Naive thymus-derived CD4-positive, alpha-beta T cell (primary cell): ENCODE results near the gene RPS6KA3. TPM values are rescaled to one million over a fixed set of nuclear protein-coding genes. Genes with fewer than 3 reads are reported as not detected.
A peak's percentile ranks its signal among the peaks of the same experiment; 100 is the strongest.

Experiments
- ATAC-seq: fragments of 150-1000 bp; cut with Tn5 transposase; 2 replicates; pipeline ENCODE4 v1.10.0; 2021; ENCODE audit warnings: mild to moderate bottlenecking, moderate library complexity
- CTCF ChIA-PET: fragments of 350-600 bp; sonication (Branson Sonifier 250); formaldehyde crosslinking; loops from one replicate; lab custom pipeline; 2021; ENCODE audit warnings: antibody characterized with exemption; lab: Charles Lee
- POLR2A ChIA-PET: fragments of 350-600 bp; sonication (Branson Sonifier 250); formaldehyde crosslinking; loops from one replicate; lab custom pipeline; 2021; ENCODE audit warnings: antibody characterized with exemption, inconsistent platforms; lab: Charles Lee
- DNase-seq, 9 donors: peaks; one replicate each; pipeline versions ENCODE4 v3.0.0 to v3.0.0-alpha.2; 2020 to 2022; ENCODE audit warnings: mixed read lengths in 1 of 9
- H3K27ac ChIP-seq: one replicate; pipeline ENCODE4 v1.7.0; 2013; ENCODE audit warnings: mild to moderate bottlenecking, low read depth, low read length, moderate library complexity
- H3K27me3 ChIP-seq, 2 donors: one replicate each; pipeline ENCODE4 v1.7.0; 2013; ENCODE audit warnings: low read length in 2 of 2, mild to moderate bottlenecking in 2 of 2, moderate library complexity in 2 of 2; ENCODE audit not compliant: control insufficient read depth in 2 of 2, insufficient read depth in 2 of 2
- H3K36me3 ChIP-seq, 3 experiments: 1 replicate in 2 of 3; 2 replicates in 1 of 3; pipeline ENCODE4 v1.7.0; 2013; ENCODE audit warnings: low read length in 3 of 3, mild to moderate bottlenecking in 3 of 3, moderate library complexity in 1 of 3; ENCODE audit not compliant: insufficient read depth in 3 of 3, control insufficient read depth in 2 of 3
- H3K4me1 ChIP-seq, 2 donors: one replicate each; pipeline ENCODE4 v1.7.0; 2013; ENCODE audit warnings: low read length in 2 of 2, mild to moderate bottlenecking in 2 of 2, moderate library complexity in 1 of 2; ENCODE audit not compliant: control insufficient read depth in 2 of 2, insufficient read depth in 2 of 2
- H3K4me3 ChIP-seq: 2 replicates; pipeline ENCODE4 v1.7.0; 2013; ENCODE audit warnings: mild to moderate bottlenecking, low read length
- H3K9me3 ChIP-seq, 3 experiments: 1 replicate in 2 of 3; 2 replicates in 1 of 3; pipeline ENCODE4 v1.7.0; 2013; ENCODE audit warnings: low read length in 3 of 3; ENCODE audit not compliant: control insufficient read depth in 2 of 3
- H3K27ac Mint-ChIP-seq, 9 donors: one replicate each; pipeline ENCODE4 v1.8.0; 2020 to 2022; ENCODE audit warnings: mixed read lengths in 9 of 9, mild to moderate bottlenecking in 8 of 9, moderate library complexity in 5 of 9, inconsistent platforms in 2 of 9
- H3K27me3 Mint-ChIP-seq, 5 donors: one replicate each; pipeline ENCODE4 v1.8.0; 2021 to 2022; ENCODE audit warnings: mixed read lengths in 5 of 5, mild to moderate bottlenecking in 1 of 5
- H3K36me3 Mint-ChIP-seq, 5 donors: one replicate each; pipeline ENCODE4 v1.8.0; 2020 to 2022; ENCODE audit warnings: mixed read lengths in 5 of 5, mild to moderate bottlenecking in 3 of 5, inconsistent platforms in 1 of 5
- H3K4me1 Mint-ChIP-seq, 7 donors: one replicate each; pipeline ENCODE4 v1.8.0; 2020 to 2022; ENCODE audit warnings: mixed read lengths in 7 of 7, mild to moderate bottlenecking in 3 of 7, inconsistent platforms in 1 of 7
- H3K4me3 Mint-ChIP-seq, 10 donors: one replicate each; pipeline ENCODE4 v1.8.0; 2020 to 2022; ENCODE audit warnings: mild to moderate bottlenecking in 10 of 10, mixed read lengths in 10 of 10, moderate library complexity in 6 of 10, inconsistent platforms in 2 of 10
- H3K9me3 Mint-ChIP-seq, 11 donors: one replicate each; pipeline ENCODE4 v1.8.0; 2020 to 2022; ENCODE audit warnings: mixed read lengths in 11 of 11, mild to moderate bottlenecking in 4 of 11, inconsistent platforms in 1 of 11, moderate library complexity in 1 of 11
- intact Hi-C, 2 donors: fragments of 100-400 bp; cut with micrococcal nuclease; formaldehyde crosslinking; loops; one replicate each; pipeline ENCODE4 v1.15.1; 2023
- polyA plus RNA-seq, 2 donors: library from polyadenylated mRNA; unstranded; fragments of 300-500 nt; fragmentation: Illumina TruSeq; gene quantifications; one replicate each; pipeline ENCODE4 v1.2.3, GENCODE V29; 2021
- total RNA-seq, 6 experiments: library from RNA in 5 of 6; stranded (reverse) in 5 of 6; gene quantifications; 1 replicate in 5 of 6; 2 replicates in 1 of 6; pipeline ENCODE4 v1.2.3 and lab custom pipeline; 2021 to 2026

RPS6KA3 gene
- total and polyA plus RNA-seq, 7 experiments from 2014 or later, result 25.2 to 77.9 (median 71.6) TPM

- intact Hi-C loops, result no loop called here
- ChIA-PET CTCF (no interaction called here), POLR2A (no interaction called here)
- no peak for ATAC-seq
- Mint-ChIP-seq H3K36me3 (peaks cover 6 to 29% (median 21%) of the 10 kb centered on the region in 5 donors), H3K27me3 (no peaks in the 10 kb centered on the region), H3K9me3 (no peaks in the 10 kb centered on the region), H3K27ac (peak overlapping the region in 2 of 9 donors; percentile 27 to 46), H3K4me3 (no peak overlapping the region), H3K4me1 (peaks cover 0 to 7% (median 0%) of the 10 kb centered on the region in 7 donors)
- H3K4me3 ChIP-seq, result no peak overlapping the region
- peaks cover 7 to 47% (median 12%) of the 10 kb centered on the region in 3 experiments for H3K36me3 ChIP-seq
- no peak overlapping the region for H3K27ac ChIP-seq
- DNase-seq, result no peak
- no peaks in the 10 kb centered on the region for H3K9me3 ChIP-seq
- no peaks in the 10 kb centered on the region for H3K4me1 ChIP-seq
- no peaks in the 10 kb centered on the region for H3K27me3 ChIP-seq
These were observed 106.8 kb downstream of the RPS6KA3 start for GRCh38 chrX:20159797-20160385.

GRCh38 chrX:20151689-20152088 is 115.0 kb downstream of the RPS6KA3 start:
- Mint-ChIP-seq H3K36me3 (peaks cover 3 to 29% (median 16%) of the 10 kb centered on the region in 5 donors), H3K27me3 (no peaks in the 10 kb centered on the region)
- intact Hi-C loops, result no loop called here

DNA sequence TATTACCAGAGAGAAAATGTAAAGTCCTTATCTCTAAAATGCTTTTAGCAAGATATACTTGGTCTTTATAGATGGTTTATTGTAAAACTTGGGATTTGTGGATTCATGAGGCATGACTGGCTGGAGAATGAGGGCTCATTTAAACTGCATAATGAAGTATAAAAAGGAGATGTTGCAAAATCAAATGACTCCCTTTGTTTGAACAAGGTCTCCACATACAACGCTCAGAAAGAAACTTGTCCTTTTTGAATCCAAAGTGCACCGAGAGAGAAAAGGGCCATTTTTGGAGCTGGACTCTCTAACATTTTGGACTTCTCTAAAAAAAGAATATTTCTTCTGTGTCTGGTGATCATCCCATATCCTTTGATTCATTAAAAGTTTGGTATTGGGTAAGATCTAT is 117.4 kb downstream of the RPS6KA3 start:
- H3K4me3 Mint-ChIP-seq, result no peak overlapping the region
- DNase-seq, result no peak
- no peaks in the 10 kb centered on the region for H3K9me3 Mint-ChIP-seq
- peaks cover 3 to 21% (median 9%) of the 10 kb centered on the region in 5 donors for H3K36me3 Mint-ChIP-seq
- Histone ChIP-seq H3K9me3 (no peaks in the 10 kb centered on the region), H3K27me3 (no peaks in the 10 kb centered on the region), H3K27ac (no peak overlapping the region), H3K36me3 (peaks cover 0 to 11% (median under 1%) of the 10 kb centered on the region in 3 experiments), H3K4me3 (no peak overlapping the region), H3K4me1 (no peaks in the 10 kb centered on the region)
- ATAC-seq, result no peak
- no peaks in the 10 kb centered on the region for H3K27me3 Mint-ChIP-seq
- no peak overlapping the region for H3K27ac Mint-ChIP-seq
- peaks cover 0 to 2% (median 0%) of the 10 kb centered on the region in 7 donors for H3K4me1 Mint-ChIP-seq
- ChIA-PET POLR2A (no interaction called here), CTCF (no interaction called here)
- intact Hi-C loops, result loop anchor here in 1 of 2 donors (10.0 kb wide), 1 partner anchor 285 kb away; no protein-coding TSS in a partner anchor

More at GRCh38 chrX:20151689-20152088, 115.0 kb downstream of the RPS6KA3 start:
- Mint-ChIP-seq H3K4me1 (no peaks in the 10 kb centered on the region), H3K27ac (no peak overlapping the region), H3K4me3 (no peak overlapping the region), H3K9me3 (no peaks in the 10 kb centered on the region)
- Histone ChIP-seq H3K4me3 (no peak overlapping the region), H3K36me3 (peaks cover 3 to 34% (median 15%) of the 10 kb centered on the region in 3 experiments), H3K9me3 (no peaks in the 10 kb centered on the region), H3K4me1 (no peaks in the 10 kb centered on the region), H3K27me3 (no peaks in the 10 kb centered on the region), H3K27ac (no peak overlapping the region)
- DNase-seq (no peak), ATAC-seq (no peak)
- ChIA-PET POLR2A (interaction anchor here (1.5 kb wide), 1 partner anchor 10 kb away, joined by 3 read pairs; the partner anchor contains the start of gene EIF1AX), CTCF (no interaction called here)

DNA sequence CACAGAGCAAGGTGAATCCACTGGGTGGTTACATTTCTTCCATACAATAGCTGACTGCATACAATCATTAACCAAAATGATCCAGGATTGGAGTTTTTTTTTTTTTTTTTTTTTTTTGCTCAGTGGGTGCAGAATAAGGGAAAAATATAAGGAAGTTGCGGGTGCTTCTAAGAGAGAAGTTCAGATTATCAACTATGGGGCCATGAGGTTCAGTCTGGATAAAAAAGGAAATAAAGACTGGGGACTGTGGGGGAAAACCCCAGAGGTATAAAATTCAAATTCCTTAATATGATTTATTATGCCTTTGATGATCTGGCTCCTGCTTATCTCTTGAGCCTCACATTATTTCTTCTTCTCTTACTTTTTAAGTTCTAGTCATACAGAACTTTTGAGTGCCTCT is 119.1 kb downstream of the RPS6KA3 start:
- H3K27me3 Mint-ChIP-seq, result no peaks in the 10 kb centered on the region
- no peak overlapping the region for H3K4me3 ChIP-seq
- POLR2A ChIA-PET, result no interaction called here
- H3K36me3 ChIP-seq, result peaks cover 0 to 8% (median 0%) of the 10 kb centered on the region in 3 experiments
- H3K9me3 ChIP-seq, result no peaks in the 10 kb centered on the region
- H3K9me3 Mint-ChIP-seq, result no peaks in the 10 kb centered on the region
- CTCF ChIA-PET, result no interaction called here
- H3K4me3 Mint-ChIP-seq, result no peak overlapping the region
- ATAC-seq (no peak), DNase-seq (no peak)
- H3K27me3 ChIP-seq, result no peaks in the 10 kb centered on the region
- peaks cover 0 to 6% (median 2%) of the 10 kb centered on the region in 7 donors for H3K4me1 Mint-ChIP-seq
- intact Hi-C loops, result loop anchor here in 1 of 2 donors (10.0 kb wide), 1 partner anchor 287 kb away; no protein-coding TSS in a partner anchor
- H3K27ac Mint-ChIP-seq, result no peak overlapping the region
- H3K36me3 Mint-ChIP-seq, result peaks cover under 1 to 17% (median 6%) of the 10 kb centered on the region in 5 donors
- no peak overlapping the region for H3K27ac ChIP-seq
- no peaks in the 10 kb centered on the region for H3K4me1 ChIP-seq

- no peaks in the 10 kb centered on the region for H3K9me3 Mint-ChIP-seq
- ATAC-seq, result no peak
- H3K27me3 ChIP-seq, result no peaks in the 10 kb centered on the region
- no peak for DNase-seq
- H3K9me3 ChIP-seq, result no peaks in the 10 kb centered on the region
- POLR2A ChIA-PET, result no interaction called here
- intact Hi-C loops, result loop anchor here (5.0 to 10.0 kb wide), 6 partner anchors 123 to 1233 kb away; partner anchors contain the start of genes PDHA1 (in 1 of the 2) and RPS6KA3 (in 1 of the 2)
- no peak overlapping the region for H3K4me3 ChIP-seq
- peaks cover 0 to 7% (median 0%) of the 10 kb centered on the region in 3 experiments for H3K36me3 ChIP-seq
- no peak overlapping the region for H3K4me3 Mint-ChIP-seq
- H3K36me3 Mint-ChIP-seq, result peaks cover 0 to 5% (median 0%) of the 10 kb centered on the region in 5 donors
- H3K4me1 Mint-ChIP-seq, result peaks cover 4 to 21% (median 14%) of the 10 kb centered on the region in 7 donors
- H3K27ac ChIP-seq, result no peak overlapping the region
- CTCF ChIA-PET, result no interaction called here
- no peaks in the 10 kb centered on the region for H3K27me3 Mint-ChIP-seq
- peak overlapping the region in 2 of 9 donors; percentile 17 to 19 for H3K27ac Mint-ChIP-seq
- H3K4me1 ChIP-seq, result peaks cover 5 to 7% of the 10 kb centered on the region in 2 donors
These were observed 122.2 kb downstream of the RPS6KA3 start for GRCh38 chrX:20144491-20144890.

DNA sequence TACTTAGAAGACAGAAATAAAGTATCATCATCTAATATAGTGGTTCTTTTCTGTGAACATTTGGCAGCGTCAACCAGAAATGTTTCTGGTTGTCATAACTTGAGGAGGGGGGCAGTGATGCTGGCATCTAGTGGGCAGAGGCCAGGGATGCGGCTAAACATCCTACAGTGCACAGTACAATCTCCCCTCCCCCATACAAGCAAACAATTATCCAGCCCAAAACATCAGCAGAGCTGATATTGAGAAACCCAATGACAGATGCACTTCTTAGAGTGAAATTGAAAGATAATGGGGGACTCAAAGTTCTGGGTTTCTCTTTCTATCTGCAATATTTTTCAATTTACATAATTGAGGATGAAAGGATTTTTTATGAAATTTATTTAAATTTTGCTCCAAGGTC is 123.1 kb downstream of the RPS6KA3 start:
- intact Hi-C loops, result loop anchor here (5.0 to 10.0 kb wide), 6 partner anchors 124 to 1234 kb away; partner anchors contain the start of genes PDHA1 (in 1 of the 2) and RPS6KA3 (in 1 of the 2)
- Histone ChIP-seq H3K4me3 (no peak overlapping the region), H3K36me3 (peaks cover 0 to 7% (median 0%) of the 10 kb centered on the region in 3 experiments), H3K4me1 (peaks cover 8 to 13% of the 10 kb centered on the region in 2 donors), H3K27ac (no peak overlapping the region), H3K27me3 (no peaks in the 10 kb centered on the region), H3K9me3 (no peaks in the 10 kb centered on the region)
- DNase-seq (no peak), ATAC-seq (no peak)
- H3K4me3 Mint-ChIP-seq, result no peak overlapping the region
- peaks cover 4 to 30% (median 21%) of the 10 kb centered on the region in 7 donors for H3K4me1 Mint-ChIP-seq
- H3K9me3 Mint-ChIP-seq, result no peaks in the 10 kb centered on the region
- H3K36me3 Mint-ChIP-seq, result peaks cover 0 to 12% (median 0%) of the 10 kb centered on the region in 5 donors
- ChIA-PET POLR2A (interaction anchor here (0.6 kb wide), 1 partner anchor 9 kb away, joined by 4 read pairs; no protein-coding TSS in a partner anchor), CTCF (no interaction called here)
- H3K27ac Mint-ChIP-seq, result peak overlapping the region in 4 of 9 donors; percentile 17 to 89 (median 66)
- no peaks in the 10 kb centered on the region for H3K27me3 Mint-ChIP-seq
